Psoas muscle (tissue), 8 donors: ENCODE measurements around the gene MILR1. TPM values are rescaled to one million over a fixed set of nuclear protein-coding genes. Genes with fewer than 3 reads are reported as not detected.
"Not testable (repeated sequence)": the region's sequence is repeated elsewhere in the genome, so short reads cannot be mapped to it uniquely, and the experiment has no call there.

Source experiments
- ATAC-seq, 4 donors: fragments of 200-7000 bp; cut with Tn5 transposase; one replicate each; pipeline ENCODE4 v1.9.1; 2020; ENCODE audit warnings: moderate library complexity in 3 of 4, mild to moderate bottlenecking in 2 of 4
- DNase-seq, 2 donors: peaks; one replicate each; pipeline ENCODE4 v3.0.0-alpha.2; 2020
- H3K27ac ChIP-seq: fragments of 200-600 bp; one replicate; pipeline ENCODE4 v1.8.0; 2022
- H3K27me3 ChIP-seq, 3 donors: fragments of 200-600 bp in 1 of 3; one replicate each; pipeline versions ENCODE4 v1.6.1 to v1.8.0; 2013 to 2022; ENCODE audit warnings: low read length in 2 of 3, mild to moderate bottlenecking in 2 of 3, moderate library complexity in 1 of 3; ENCODE audit not compliant: insufficient read depth in 3 of 3
- H3K36me3 ChIP-seq, 2 donors: fragments of 200-600 bp in 1 of 2; one replicate each; pipeline versions ENCODE4 v1.6.1 to v1.8.0; 2013 to 2022; ENCODE audit warnings: low read depth in 1 of 2, mild to moderate bottlenecking in 1 of 2, moderate library complexity in 1 of 2; ENCODE audit not compliant: insufficient read depth in 1 of 2
- H3K4me1 ChIP-seq: fragments of 200-600 bp; one replicate; pipeline ENCODE4 v1.8.0; 2022
- H3K4me3 ChIP-seq: fragments of 200-600 bp; one replicate; pipeline ENCODE4 v1.8.0; 2022; ENCODE audit warnings: mild to moderate bottlenecking
- H3K9me3 ChIP-seq: fragments of 200-600 bp; one replicate; pipeline ENCODE4 v1.8.0; 2022
- WGBS, 3 donors: extraction: QIAGEN DNeasy Blood & Tissue Kit; methylation state at CpG; one replicate each; pipeline versions ENCODE4 v1.1.6 to v1.1.7; 2013; 5-methylcytosine and 5-hydroxymethylcytosine counted together
- intact Hi-C, 2 donors: fragments of 100-400 bp; cut with DNase I; formaldehyde crosslinking; loops; one replicate each; pipeline versions ENCODE4 v1.11.0 to v1.14.2; 2022
- polyA plus RNA-seq, 3 donors: library from polyadenylated mRNA; stranded (reverse); fragments of 200-250 nt; gene quantifications; one replicate each; pipeline ENCODE4 v1.2.3, GENCODE V29; 2013
- total RNA-seq, 4 donors: library from RNA; stranded (reverse); fragmentation: NEBNext Ultra II Directional in 2 of 4; extraction: Animal tissue kit (Norgen Biotek cat#: 25700) in 2 of 4; gene quantifications; one replicate each; pipeline versions ENCODE4 v1.2.1 to v1.2.4, GENCODE V29; 2021 to 2023
- TF ChIP-seq, protein P1 (sequence below): fragments of 200-600 bp; IDR thresholded peaks from one replicate; pipeline ENCODE4 v1.8.0; 2022; ENCODE audit warnings: antibody characterized with exemption
- donor health status: healthy with polysubstance abuse.
- donor health status: DM: no; HTN: no; CAD: no; lungs with moderate emphysema.
- donor health status: Bipolar disorder and iron deficiency.
- donor health status: healthy.
- donor health status: DM: yes; HTN: yes; CAD: no.
- donor health status: DM: no; HTN: no; CAD: no.
- donor health status: DM: no; HTN: no; CAD: no.
- donor health status: DM: yes; HTN: yes; CAD: no.

MILR1 gene
- total and polyA plus RNA-seq, 7 donors, result 0.61 to 1.3 (median 1.1) TPM

DNA sequence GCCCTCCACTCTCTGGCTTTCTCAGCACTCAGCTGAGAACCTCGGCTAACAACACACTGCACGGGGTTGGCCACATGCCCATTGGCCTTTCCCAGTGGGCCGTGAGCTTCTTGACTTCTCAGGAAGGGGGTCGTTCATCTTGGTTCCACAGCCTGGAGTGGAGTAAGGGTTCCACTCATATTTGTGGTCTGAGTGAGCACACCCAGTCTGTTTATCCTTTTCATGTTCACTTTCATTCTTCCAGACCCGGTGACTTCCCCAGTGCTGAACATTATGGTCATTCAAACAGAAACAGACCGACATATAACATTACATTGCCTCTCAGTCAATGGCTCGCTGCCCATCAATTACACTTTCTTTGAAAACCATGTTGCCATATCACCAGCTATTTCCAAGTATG is 8.2 kb downstream of the MILR1 start:
- Histone ChIP-seq H3K4me3 (no peak overlapping the region), H3K36me3 (no peaks in the 10 kb centered on the region), H3K27me3 (no peaks in the 10 kb centered on the region), H3K4me1 (no peaks in the 10 kb centered on the region), H3K9me3 (no peaks in the 10 kb centered on the region), H3K27ac (no peak overlapping the region)
- DNase-seq (no peak), ATAC-seq (no peak)
- WGBS, 3 donors, result 50 to 53% (median 52%) methylated on average over 7 of the region's 7 CpGs
- TF ChIP-seq, protein P1, sequence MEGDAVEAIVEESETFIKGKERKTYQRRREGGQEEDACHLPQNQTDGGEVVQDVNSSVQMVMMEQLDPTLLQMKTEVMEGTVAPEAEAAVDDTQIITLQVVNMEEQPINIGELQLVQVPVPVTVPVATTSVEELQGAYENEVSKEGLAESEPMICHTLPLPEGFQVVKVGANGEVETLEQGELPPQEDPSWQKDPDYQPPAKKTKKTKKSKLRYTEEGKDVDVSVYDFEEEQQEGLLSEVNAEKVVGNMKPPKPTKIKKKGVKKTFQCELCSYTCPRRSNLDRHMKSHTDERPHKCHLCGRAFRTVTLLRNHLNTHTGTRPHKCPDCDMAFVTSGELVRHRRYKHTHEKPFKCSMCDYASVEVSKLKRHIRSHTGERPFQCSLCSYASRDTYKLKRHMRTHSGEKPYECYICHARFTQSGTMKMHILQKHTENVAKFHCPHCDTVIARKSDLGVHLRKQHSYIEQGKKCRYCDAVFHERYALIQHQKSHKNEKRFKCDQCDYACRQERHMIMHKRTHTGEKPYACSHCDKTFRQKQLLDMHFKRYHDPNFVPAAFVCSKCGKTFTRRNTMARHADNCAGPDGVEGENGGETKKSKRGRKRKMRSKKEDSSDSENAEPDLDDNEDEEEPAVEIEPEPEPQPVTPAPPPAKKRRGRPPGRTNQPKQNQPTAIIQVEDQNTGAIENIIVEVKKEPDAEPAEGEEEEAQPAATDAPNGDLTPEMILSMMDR, result no peak
- intact Hi-C loops, result no loop called here

DNA sequence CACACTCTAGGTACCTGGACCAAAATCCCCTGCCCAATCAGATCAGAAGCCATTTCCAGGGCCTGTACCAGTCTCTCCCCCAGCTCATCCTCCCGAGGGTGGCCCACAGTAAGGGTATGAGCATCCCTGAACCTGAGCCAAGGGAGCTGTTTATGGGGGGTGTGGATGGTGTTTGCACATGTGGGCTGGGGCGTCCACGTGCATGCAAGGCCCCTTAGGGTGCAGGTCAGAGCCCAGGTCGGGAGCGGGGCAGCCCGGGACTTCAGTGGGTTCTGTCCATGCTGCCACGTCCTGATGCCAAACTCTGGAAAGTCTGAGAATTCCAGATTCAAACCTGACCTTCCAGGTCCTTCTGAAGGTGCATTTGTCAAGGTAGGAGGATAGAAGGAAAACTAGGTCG is 9.8 kb downstream of the MILR1 start:
- 86 to 91% (median 90%) methylated on average over 8 of the region's 8 CpGs for WGBS, 3 donors

DNA sequence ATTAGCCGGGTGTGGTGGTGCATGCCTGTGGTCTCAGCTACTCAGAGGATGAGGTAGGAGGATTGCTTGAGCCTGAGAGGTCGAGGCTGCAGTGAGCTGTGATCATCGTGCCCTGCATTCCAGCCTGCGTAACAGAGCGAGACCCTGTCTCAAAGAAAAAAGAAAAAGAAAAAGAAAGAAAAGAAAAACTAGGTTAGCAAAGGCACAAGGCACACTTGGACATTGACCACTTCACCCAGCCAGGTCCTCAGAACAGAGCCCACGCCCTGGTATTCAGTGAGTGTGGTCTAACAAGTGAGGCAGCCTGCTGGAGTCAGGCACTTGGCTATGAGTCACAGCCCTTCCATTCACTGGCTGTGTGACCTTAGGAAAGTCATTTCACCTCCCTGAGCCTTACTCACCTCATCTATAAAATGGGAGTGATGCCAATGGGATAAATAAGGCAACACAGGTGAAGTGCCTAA is 10.4 kb downstream of the MILR1 start:
- Histone ChIP-seq H3K9me3 (no peaks in the 10 kb centered on the region), H3K36me3 (no peaks in the 10 kb centered on the region), H3K4me1 (no peaks in the 10 kb centered on the region), H3K27ac (no peak overlapping the region), H3K27me3 (no peaks in the 10 kb centered on the region), H3K4me3 (no peak overlapping the region)
- WGBS, 3 donors, result 83 to 93% (median 91%) methylated on average over 6 of the region's 6 CpGs
- intact Hi-C loops, result no loop called here
- ATAC-seq, result no peak
- TF ChIP-seq, protein P1, result no peak
- no peak for DNase-seq

More for the DNA sequence above, 9.8 kb downstream of the MILR1 start:
- TF ChIP-seq, protein P1, result no peak
- no peak overlapping the region for H3K27ac ChIP-seq
- DNase-seq (no peak), ATAC-seq (no peak)
- no peaks in the 10 kb centered on the region for H3K9me3 ChIP-seq
- H3K4me3 ChIP-seq, result no peak overlapping the region
- H3K36me3 ChIP-seq, result no peaks in the 10 kb centered on the region
- H3K27me3 ChIP-seq, result no peaks in the 10 kb centered on the region
- no peaks in the 10 kb centered on the region for H3K4me1 ChIP-seq
- intact Hi-C loops, result no loop called here

DNA sequence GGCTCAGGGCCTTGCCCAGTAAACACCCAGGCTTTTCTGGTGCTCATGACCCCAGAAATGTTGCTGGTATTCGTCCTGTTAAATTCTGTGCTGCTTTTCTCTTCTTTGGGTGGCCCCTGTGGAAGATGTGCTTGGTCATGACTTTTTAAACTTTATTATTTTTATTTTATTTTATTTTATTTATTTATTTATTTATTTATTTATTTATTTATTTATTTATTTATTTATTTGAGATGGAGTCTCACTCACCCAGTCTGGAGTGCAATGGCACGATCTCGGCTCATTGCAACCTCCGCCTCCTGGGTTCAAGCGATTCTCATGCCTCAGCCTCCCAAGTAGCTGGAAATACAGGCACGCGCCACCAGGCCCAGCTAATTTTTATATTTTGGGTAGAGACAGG is 10.9 kb downstream of the MILR1 start:
- intact Hi-C loops, H3K4me3 ChIP-seq, ATAC-seq, H3K36me3 ChIP-seq, H3K4me1 ChIP-seq, DNase-seq, H3K27ac ChIP-seq, H3K27me3 ChIP-seq, H3K9me3 ChIP-seq: not testable (repeated sequence)
- WGBS, 3 donors, result 97 to 98% (median 98%) methylated on average over 7 of the region's 7 CpGs

DNA sequence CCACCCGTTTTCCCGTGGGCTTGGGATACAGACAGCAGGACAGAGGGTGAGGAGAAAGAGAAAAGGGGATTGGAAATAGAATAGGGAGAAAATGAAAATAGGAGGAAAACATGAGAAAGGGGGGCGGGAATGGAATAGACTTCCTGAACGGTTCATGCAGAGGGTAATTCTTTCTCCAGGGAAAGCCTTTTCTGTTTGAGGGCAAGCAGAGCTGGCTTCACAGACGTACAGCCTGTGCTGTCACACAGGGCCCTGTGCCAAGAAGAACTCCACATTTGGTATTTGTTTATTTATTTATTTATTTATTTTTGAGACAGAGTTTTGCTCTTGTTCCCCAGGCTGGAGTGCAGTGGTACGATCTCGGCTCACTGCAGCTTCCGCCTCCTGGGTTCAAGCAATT is 12.0 kb downstream of the MILR1 start:
- 26 to 36% (median 29%) methylated on average over 8 of the region's 8 CpGs for WGBS, 3 donors
- Histone ChIP-seq H3K27me3 (peaks cover 0 to 5% (median 0%) of the 10 kb centered on the region in 3 donors), H3K27ac (no peak overlapping the region), H3K4me3 (no peak overlapping the region), H3K36me3 (no peaks in the 10 kb centered on the region), H3K9me3 (no peaks in the 10 kb centered on the region), H3K4me1 (no peaks in the 10 kb centered on the region)
- DNase-seq (peak in 1 of 2 donors; percentile 62), ATAC-seq (no peak)
- intact Hi-C loops, result no loop called here
- TF ChIP-seq, protein P1, result no peak
